ENCODE results near the gene CD96. TPM values are rescaled to one million over a fixed set of nuclear protein-coding genes. Genes with fewer than 3 reads are reported as not detected.

CD96 gene
- total RNA-seq, 1 experiment from 2014 or later = 0.59 TPM

DNA sequence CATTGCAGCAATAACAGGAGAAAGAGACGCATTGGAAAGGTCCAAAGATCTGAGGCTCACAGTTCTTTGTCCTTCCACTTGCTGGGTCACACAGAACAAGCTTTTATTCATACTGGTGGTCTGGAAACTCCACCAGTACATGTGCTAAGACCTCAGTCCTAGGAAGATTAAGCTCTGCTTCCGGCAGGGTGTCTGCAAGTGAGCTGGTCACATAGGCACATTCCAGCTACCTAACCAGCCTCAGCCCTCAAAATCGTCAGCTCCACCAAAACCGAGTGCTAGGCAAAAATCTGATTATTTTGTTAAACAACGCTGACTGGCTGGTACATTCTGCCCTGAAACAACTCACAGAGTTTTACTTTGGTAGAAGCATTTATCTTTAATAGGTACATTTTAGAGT is 50.9 kb downstream of the CD96 start:
- Histone ChIP-seq H3K9me3 (no peaks in the 10 kb centered on the region), H3K4me1 (0 out of 2 replicates have a peak, but pooled peaks cover 7% of the 10 kb centered on the region), H3K27me3 (replicated peaks; ENCODE audit: control insufficient read depth, insufficient read depth, low read length) (no peaks in the 10 kb centered on the region), H3K4me3 (ENCODE audit: low read depth, low read length) (no peak overlapping the region), H3K36me3 (ENCODE audit: control insufficient read depth, insufficient read depth, low read length) (no peaks in the 10 kb centered on the region)
- BruUV-seq (replicated peaks) = no TSS peak
- H3K9me3 Mint-ChIP-seq (ENCODE audit: unreplicated experiment) = peaks cover 8% of the 10 kb centered on the region
- intact Hi-C loops (cut with micrococcal nuclease; ENCODE audit: unreplicated experiment) = no loop called here
- H3K27me3 Mint-ChIP-seq (ENCODE audit: insufficient read depth, unreplicated experiment) = peaks cover under 1% of the 10 kb centered on the region
- no peak overlapping the region for H3K27ac Mint-ChIP-seq (ENCODE audit: unreplicated experiment)
- no peak overlapping the region for H3K4me3 Mint-ChIP-seq (ENCODE audit: unreplicated experiment)
- DNase-seq = no peak
- H3K4me1 Mint-ChIP-seq (ENCODE audit: low read depth, unreplicated experiment) = peaks cover 11% of the 10 kb centered on the region
- TF ChIP-seq, protein P1, sequence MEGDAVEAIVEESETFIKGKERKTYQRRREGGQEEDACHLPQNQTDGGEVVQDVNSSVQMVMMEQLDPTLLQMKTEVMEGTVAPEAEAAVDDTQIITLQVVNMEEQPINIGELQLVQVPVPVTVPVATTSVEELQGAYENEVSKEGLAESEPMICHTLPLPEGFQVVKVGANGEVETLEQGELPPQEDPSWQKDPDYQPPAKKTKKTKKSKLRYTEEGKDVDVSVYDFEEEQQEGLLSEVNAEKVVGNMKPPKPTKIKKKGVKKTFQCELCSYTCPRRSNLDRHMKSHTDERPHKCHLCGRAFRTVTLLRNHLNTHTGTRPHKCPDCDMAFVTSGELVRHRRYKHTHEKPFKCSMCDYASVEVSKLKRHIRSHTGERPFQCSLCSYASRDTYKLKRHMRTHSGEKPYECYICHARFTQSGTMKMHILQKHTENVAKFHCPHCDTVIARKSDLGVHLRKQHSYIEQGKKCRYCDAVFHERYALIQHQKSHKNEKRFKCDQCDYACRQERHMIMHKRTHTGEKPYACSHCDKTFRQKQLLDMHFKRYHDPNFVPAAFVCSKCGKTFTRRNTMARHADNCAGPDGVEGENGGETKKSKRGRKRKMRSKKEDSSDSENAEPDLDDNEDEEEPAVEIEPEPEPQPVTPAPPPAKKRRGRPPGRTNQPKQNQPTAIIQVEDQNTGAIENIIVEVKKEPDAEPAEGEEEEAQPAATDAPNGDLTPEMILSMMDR (IDR thresholded peaks at IDR 0.05; ENCODE audit: insufficient read depth in 1 of 2, low read depth in 1 of 2, low read length in 1 of 2, severe bottlenecking in 1 of 2, unreplicated experiment in 1 of 2) = no peak
- ChIA-PET CTCF (interaction anchor here (1.0 kb wide), 1 partner anchor 15 kb away, joined by 3 read pairs; no protein-coding TSS in a partner anchor), POLR2A (no interaction called here)
- H3K36me3 Mint-ChIP-seq (ENCODE audit: insufficient read depth, unreplicated experiment) = no peaks in the 10 kb centered on the region

DNA sequence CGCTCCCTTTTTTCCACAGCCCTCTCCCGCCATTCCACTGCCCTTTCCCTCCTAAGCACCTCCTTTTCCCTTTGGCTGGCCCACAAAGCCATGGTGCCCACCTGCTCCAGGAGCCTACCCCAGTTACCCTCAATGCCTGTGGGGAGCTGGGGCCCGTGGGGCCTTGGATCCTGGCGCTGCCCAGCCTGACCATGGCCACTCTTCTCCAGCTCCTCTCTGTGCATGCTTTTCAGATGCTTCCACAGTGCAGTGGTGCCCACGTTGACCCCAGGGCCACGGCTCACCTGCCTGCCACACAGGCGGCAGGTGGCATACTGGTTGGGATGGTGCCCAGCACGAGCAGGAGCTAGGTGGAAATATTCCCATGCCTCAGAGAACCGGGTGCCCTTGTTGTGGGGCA is 51.7 kb downstream of the CD96 start:
- TF ChIP-seq, protein P1 (IDR thresholded peaks at IDR 0.05; ENCODE audit: insufficient read depth in 1 of 2, low read depth in 1 of 2, low read length in 1 of 2, severe bottlenecking in 1 of 2, unreplicated experiment in 1 of 2) = no peak
- H3K27me3 Mint-ChIP-seq (ENCODE audit: insufficient read depth, unreplicated experiment) = peaks cover 3% of the 10 kb centered on the region
- Histone ChIP-seq H3K36me3 (ENCODE audit: control insufficient read depth, insufficient read depth, low read length) (no peaks in the 10 kb centered on the region), H3K4me3 (ENCODE audit: low read depth, low read length) (no peak overlapping the region), H3K9me3 (no peaks in the 10 kb centered on the region), H3K4me1 (0 out of 2 replicates have a peak, but pooled peaks cover 7% of the 10 kb centered on the region), H3K27me3 (replicated peaks; ENCODE audit: control insufficient read depth, insufficient read depth, low read length) (no peaks in the 10 kb centered on the region)
- H3K9me3 Mint-ChIP-seq (ENCODE audit: unreplicated experiment) = peaks cover 8% of the 10 kb centered on the region
- no TSS peak for BruUV-seq (replicated peaks)
- ChIA-PET POLR2A (no interaction called here), CTCF (interaction anchor here (1.0 kb wide), 1 partner anchor 16 kb away, joined by 3 read pairs; no protein-coding TSS in a partner anchor)
- no peak overlapping the region for H3K4me3 Mint-ChIP-seq (ENCODE audit: unreplicated experiment)
- no peak for DNase-seq
- H3K27ac Mint-ChIP-seq (ENCODE audit: unreplicated experiment) = no peak overlapping the region
- peaks cover 11% of the 10 kb centered on the region for H3K4me1 Mint-ChIP-seq (ENCODE audit: low read depth, unreplicated experiment)
- H3K36me3 Mint-ChIP-seq (ENCODE audit: insufficient read depth, unreplicated experiment) = no peaks in the 10 kb centered on the region
- intact Hi-C loops (cut with micrococcal nuclease; ENCODE audit: unreplicated experiment) = no loop called here

DNA sequence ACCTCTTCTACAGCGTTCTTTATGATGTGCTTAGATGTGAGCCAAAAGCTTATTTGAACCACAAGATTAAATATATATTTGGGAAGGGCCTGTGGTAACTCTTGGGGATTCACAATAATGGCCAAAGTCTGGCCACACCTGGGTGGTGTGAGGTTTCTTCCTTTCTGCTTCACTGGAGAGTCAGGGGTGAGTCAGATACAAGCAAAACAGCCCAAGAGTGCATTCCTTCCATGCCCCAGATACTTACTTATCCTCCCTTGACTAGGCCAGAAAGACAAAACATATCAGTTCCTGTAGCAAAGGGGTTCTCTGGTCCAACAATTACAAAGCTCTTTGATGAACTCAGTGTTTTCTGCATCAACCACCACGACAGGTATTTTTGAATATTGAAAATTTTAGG is 52.2 kb downstream of the CD96 start:
- no peaks in the 10 kb centered on the region for H3K9me3 ChIP-seq
- no peak overlapping the region for H3K4me3 ChIP-seq (ENCODE audit: low read depth, low read length)
- no peaks in the 10 kb centered on the region for H3K36me3 ChIP-seq (ENCODE audit: control insufficient read depth, insufficient read depth, low read length)
- TF ChIP-seq, protein P1 (IDR thresholded peaks at IDR 0.05; ENCODE audit: insufficient read depth in 1 of 2, low read depth in 1 of 2, low read length in 1 of 2, severe bottlenecking in 1 of 2, unreplicated experiment in 1 of 2) = no peak
- peaks cover 11% of the 10 kb centered on the region for H3K4me1 Mint-ChIP-seq (ENCODE audit: low read depth, unreplicated experiment)
- DNase-seq = no peak
- no peaks in the 10 kb centered on the region for H3K36me3 Mint-ChIP-seq (ENCODE audit: insufficient read depth, unreplicated experiment)
- H3K27me3 ChIP-seq (replicated peaks; ENCODE audit: control insufficient read depth, insufficient read depth, low read length) = no peaks in the 10 kb centered on the region
- POLR2A ChIA-PET = no interaction called here
- CTCF ChIA-PET = no interaction called here
- no TSS peak for BruUV-seq (replicated peaks)
- peaks cover 3% of the 10 kb centered on the region for H3K27me3 Mint-ChIP-seq (ENCODE audit: insufficient read depth, unreplicated experiment)
- 0 out of 2 replicates have a peak, but pooled peaks cover 7% of the 10 kb centered on the region for H3K4me1 ChIP-seq
- intact Hi-C loops (cut with micrococcal nuclease; ENCODE audit: unreplicated experiment) = no loop called here
- H3K4me3 Mint-ChIP-seq (ENCODE audit: unreplicated experiment) = no peak overlapping the region
- H3K9me3 Mint-ChIP-seq (ENCODE audit: unreplicated experiment) = peaks cover 5% of the 10 kb centered on the region
- no peak overlapping the region for H3K27ac Mint-ChIP-seq (ENCODE audit: unreplicated experiment)
